ENCODE data around the gene NPBWR2.

DNA sequence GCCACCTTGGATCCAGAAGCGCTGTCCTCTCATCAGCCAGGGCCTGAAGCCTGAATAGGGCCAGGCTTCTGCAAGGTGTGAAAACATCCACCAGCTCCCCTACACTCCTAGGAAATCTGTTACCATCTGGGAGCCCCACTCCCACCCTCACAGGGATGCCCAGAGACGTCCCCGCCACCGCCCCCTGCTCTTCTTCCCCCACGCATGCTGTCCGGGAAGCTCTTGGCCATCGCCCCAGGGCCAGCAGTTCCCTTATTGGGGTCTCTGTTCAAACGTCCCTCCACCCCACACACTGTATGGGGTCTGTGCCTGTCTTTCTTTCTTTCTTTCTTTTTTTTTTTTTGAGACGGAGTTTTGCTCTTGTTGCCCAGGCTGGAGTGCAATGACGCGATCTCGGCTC lies 31.8 kb downstream of the NPBWR2 start:
- TF ChIP-seq, protein P1, sequence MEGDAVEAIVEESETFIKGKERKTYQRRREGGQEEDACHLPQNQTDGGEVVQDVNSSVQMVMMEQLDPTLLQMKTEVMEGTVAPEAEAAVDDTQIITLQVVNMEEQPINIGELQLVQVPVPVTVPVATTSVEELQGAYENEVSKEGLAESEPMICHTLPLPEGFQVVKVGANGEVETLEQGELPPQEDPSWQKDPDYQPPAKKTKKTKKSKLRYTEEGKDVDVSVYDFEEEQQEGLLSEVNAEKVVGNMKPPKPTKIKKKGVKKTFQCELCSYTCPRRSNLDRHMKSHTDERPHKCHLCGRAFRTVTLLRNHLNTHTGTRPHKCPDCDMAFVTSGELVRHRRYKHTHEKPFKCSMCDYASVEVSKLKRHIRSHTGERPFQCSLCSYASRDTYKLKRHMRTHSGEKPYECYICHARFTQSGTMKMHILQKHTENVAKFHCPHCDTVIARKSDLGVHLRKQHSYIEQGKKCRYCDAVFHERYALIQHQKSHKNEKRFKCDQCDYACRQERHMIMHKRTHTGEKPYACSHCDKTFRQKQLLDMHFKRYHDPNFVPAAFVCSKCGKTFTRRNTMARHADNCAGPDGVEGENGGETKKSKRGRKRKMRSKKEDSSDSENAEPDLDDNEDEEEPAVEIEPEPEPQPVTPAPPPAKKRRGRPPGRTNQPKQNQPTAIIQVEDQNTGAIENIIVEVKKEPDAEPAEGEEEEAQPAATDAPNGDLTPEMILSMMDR (IDR thresholded peaks at IDR 0.05), result no peak
- TF ChIP-seq ZFX (IDR thresholded peaks at IDR 0.05; ENCODE audit: borderline replicate concordance), result no peak

Measured in 22Rv1 (cell line).